Retinal pigment epithelial cell (primary cell): Measurements from ENCODE around the gene ZDHHC8.

Source experiments
- DNase-seq: peaks from one replicate; pipeline ENCODE4 v3.0.0-alpha.2; 2010; ENCODE audit warnings: low read depth
- H3K4me3 ChIP-seq: 2 replicates; pipeline ENCODE4 v1.5.1; 2011; ENCODE audit warnings: mild to moderate bottlenecking, low read length, control low read depth, moderate library complexity
- CTCF ChIP-seq: conservative IDR thresholded peaks from 2 replicates; pipeline ENCODE4 v1.5.1; 2011; ENCODE audit warnings: low read depth, low read length, control low read depth, inconsistent platforms

ZDHHC8 gene

DNA sequence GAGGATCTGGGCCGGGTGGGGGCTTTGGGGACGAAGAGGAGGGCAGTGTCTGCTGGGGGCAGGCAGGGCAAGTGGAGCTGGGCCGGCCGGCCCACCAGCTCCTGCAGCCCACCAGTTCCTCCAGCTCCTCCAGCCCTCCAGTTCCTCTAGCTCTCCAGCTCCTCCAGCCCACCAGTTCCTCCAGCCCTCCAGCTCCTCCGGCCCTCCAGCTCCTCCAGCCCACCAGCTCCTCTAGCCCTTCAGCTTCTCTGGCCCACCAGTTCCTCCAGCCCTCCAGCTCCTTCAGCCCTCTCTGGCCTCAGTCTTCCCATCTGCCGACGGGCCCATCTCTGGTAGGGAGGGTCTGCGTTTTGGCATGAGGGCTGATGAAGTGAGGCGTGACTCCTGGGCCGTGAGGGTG is 28.4 kb downstream of the ZDHHC8 start:
- DNase-seq: no peak
- H3K4me3 ChIP-seq: no peak overlapping the region
- TF ChIP-seq CTCF: no peak

DNA sequence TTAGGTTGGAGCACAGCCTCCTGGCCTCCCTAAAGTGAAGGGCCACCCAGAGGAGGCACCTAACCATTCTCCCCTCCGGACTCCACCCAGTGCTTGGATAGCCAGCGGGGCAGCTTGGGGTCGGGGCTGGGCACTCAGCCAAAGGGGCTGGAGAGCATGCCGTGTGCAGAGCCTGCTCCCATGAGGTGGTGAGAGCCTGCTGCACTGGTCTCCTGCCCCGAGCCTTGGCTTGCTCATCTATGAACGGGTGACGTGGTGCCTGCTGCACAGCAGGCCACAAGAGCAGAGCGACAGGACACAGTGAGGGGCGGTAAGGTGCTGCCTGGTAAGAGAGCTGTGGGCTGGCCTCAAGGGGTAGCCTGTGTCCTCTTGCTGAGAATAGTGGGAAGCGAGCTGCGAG is 33.3 kb downstream of the ZDHHC8 start:
- H3K4me3 ChIP-seq: no peak overlapping the region
- TF ChIP-seq CTCF: no peak
- no peak for DNase-seq

GRCh38 chr22:20165421-20165820 is 33.8 kb downstream of the ZDHHC8 start:
- H3K4me3 ChIP-seq: no peak overlapping the region
- no peak for DNase-seq
- TF ChIP-seq CTCF: no peak

- TF ChIP-seq CTCF: no peak
- no peak overlapping the region for H3K4me3 ChIP-seq
- DNase-seq: no peak
These were observed 34.3 kb downstream of the ZDHHC8 start for GRCh38 chr22:20165913-20166312.

- no peak for TF ChIP-seq CTCF
- H3K4me3 ChIP-seq: no peak overlapping the region
- no peak for DNase-seq
These were observed 35.1 kb downstream of the ZDHHC8 start for GRCh38 chr22:20166703-20167102.

DNA sequence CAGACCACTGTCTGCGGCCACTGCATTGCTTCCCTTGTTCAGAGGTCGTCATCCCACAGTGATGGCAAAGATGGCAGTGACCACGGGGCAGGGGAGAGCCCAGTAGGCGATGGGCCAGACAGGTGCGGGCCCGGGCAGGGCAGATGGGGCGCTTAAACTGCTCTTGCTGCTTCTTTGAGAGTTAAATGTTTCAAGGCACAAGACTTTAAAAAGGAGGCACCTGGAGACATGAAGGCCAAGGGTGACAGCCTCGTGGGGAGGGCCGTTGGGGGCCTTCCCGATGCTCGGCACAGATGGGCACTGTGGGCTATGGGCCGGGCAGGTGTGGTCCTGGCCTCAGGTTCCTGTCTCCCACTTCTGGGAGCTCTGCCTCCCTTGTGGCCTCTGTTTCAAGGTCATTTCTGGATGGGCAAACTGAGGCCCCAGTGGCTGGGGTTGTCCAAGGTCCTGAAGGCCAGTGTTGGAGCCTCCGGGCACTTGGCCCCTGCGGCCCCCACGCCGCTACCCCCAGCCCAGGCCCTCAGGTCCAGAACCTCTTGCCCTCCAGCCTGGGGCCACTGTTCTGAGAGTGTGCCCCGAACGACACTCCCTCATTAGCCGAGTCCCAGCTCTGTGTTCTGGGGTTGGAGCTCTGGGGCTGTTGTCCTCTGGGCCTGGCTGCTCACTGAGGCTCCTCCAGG is 36.2 kb downstream of the ZDHHC8 start:
- H3K4me3 ChIP-seq: no peak overlapping the region
- no peak for DNase-seq
- TF ChIP-seq CTCF: no peak

DNA sequence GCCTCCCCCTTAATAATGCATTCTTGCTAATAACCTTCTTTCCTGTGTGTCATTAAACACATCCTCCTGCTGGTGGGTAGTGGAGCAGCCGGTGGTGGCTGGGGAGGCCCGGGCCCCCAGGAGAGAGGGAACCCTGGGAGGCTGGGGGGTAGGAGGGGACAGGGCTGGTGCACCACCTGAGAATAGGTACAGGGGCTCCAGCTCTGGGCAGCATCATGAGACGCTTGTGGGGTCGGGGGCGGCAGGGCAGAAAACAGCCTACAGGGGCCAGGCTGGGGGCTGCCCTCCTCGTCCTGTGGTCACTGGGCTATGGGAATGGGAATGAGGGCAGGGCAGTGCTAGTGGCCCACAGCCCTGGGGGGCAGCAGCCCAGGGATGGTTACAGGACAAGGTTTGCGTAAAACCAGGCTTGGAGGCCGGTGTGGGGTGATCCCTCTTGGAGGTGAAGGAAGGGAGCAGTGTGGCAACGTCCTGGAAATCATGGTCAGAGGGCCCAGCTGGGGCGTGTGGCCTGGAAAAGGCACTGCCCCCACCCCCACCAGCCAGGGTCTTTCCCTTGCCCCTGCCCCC is 37.7 kb downstream of the ZDHHC8 start:
- no peak for TF ChIP-seq CTCF
- DNase-seq: no peak
- H3K4me3 ChIP-seq: no peak overlapping the region
